IPS-15b (cell line): ENCODE results near the gene LMF1.

ENCODE experiments used
- H3K27me3 ChIP-seq: one replicate; pipeline ENCODE4 v1.6.1; 2013; ENCODE audit warnings: low read length; ENCODE audit not compliant: control insufficient read depth, insufficient read depth
- H3K36me3 ChIP-seq: one replicate; pipeline ENCODE4 v1.6.1; 2013; ENCODE audit warnings: low read length; ENCODE audit not compliant: control insufficient read depth, insufficient read depth
- H3K4me1 ChIP-seq: one replicate; pipeline ENCODE4 v1.6.1; 2013; ENCODE audit warnings: mild to moderate bottlenecking, low read length; ENCODE audit not compliant: control insufficient read depth, insufficient read depth
- H3K4me3 ChIP-seq: one replicate; pipeline ENCODE4 v1.5.1; 2013; ENCODE audit warnings: low read depth, low read length
- H3K9ac ChIP-seq: one replicate; pipeline ENCODE4 v1.6.1; 2013; ENCODE audit warnings: low read depth, mild to moderate bottlenecking, low read length
- H3K9me3 ChIP-seq: one replicate; pipeline ENCODE4 v1.6.1; 2013; ENCODE audit warnings: mild to moderate bottlenecking, low read length; ENCODE audit not compliant: control insufficient read depth, insufficient read depth

The LMF1 gene

DNA sequence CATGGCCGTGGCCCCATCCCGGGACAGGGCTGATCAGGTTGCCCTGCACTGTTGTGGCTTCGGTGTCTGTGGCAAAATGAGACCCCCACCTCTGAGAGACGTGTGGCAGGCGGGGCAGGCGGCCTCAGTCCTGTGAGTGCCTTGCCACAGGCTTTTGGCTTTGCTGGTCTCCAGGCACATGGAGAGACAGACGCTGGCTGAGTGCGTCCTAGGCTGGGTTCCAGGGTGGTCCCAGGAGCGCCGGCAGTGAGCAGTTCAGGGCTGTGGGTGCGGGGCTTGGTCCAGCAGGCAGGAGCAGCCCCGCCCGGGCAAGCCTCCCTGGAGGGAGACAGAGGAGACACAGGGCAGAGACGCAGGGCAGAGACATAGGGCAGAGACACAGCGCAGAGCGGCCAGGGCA, 40.0 kb upstream of the LMF1 start:
- H3K36me3 ChIP-seq = no peaks in the 10 kb centered on the region
- H3K9ac ChIP-seq = no peak overlapping the region
- H3K4me1 ChIP-seq = no peaks in the 10 kb centered on the region
- no peaks in the 10 kb centered on the region for H3K27me3 ChIP-seq
- H3K9me3 ChIP-seq = no peaks in the 10 kb centered on the region
- H3K4me3 ChIP-seq = no peak overlapping the region

DNA sequence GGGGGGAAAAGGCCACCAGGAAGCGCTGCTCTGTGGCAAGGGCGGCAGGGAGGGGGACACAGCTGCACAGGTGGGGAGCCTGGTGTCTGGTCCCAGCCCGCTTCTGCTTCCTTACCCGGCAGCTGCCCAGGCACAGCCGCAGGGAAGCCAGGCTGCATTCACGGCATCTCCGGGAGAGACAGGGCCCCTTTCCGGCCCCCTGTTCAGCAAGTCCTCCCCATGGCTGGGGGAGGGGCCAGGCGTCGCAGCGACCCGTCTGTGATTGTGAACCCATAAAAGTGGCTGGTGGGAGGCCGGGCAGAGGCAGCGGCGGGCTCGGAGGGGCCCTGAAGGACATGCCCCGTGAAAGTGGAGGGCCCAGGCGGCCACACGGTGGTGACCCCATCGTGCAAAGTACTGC, 39.5 kb upstream of the LMF1 start:
- H3K9me3 ChIP-seq = no peaks in the 10 kb centered on the region
- no peak overlapping the region for H3K4me3 ChIP-seq
- H3K36me3 ChIP-seq = no peaks in the 10 kb centered on the region
- no peak overlapping the region for H3K9ac ChIP-seq
- H3K4me1 ChIP-seq = no peaks in the 10 kb centered on the region
- H3K27me3 ChIP-seq = no peaks in the 10 kb centered on the region

DNA sequence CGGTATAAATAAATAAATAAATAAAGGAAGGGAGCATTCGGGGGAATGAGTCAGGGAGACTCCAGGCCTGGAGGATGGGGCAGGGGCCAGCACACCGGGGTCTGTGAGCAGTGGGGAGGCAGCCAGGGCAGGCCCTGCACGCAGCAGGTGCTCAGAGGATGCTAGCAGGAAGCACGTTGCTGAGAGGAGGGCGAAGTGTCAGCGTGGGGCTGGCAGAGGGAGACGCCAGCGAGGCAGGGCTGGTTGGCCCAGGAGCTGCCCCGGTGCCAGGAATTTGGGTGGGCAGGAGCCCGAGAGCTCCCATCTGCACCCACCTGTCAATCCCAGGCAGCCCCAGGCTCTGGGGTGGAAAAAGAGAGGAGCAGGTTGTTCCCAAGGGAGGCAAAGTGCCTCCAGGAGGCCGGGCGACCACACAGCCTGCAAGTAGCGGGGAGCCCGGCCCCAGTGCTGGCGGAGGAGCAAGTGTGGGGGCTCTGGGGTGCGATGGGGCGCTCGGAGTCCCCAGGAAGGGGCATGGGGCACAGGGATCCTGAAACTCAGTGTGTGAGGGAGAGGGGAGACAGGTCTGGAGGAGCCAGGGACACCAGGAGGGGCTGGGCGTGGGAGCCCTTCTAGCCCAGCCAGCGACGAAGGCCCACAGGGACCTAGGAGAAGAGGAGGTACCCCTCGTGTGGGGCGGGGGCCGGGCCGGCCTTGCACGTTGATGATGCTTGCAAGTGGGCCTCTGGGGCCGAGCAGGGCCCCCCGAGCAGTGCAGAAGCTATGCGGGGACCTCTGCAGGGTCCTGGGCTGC, 38.8 kb upstream of the LMF1 start:
- Histone ChIP-seq H3K4me1 (no peaks in the 10 kb centered on the region), H3K9ac (no peak overlapping the region), H3K27me3 (no peaks in the 10 kb centered on the region), H3K9me3 (no peaks in the 10 kb centered on the region), H3K36me3 (no peaks in the 10 kb centered on the region), H3K4me3 (no peak overlapping the region)

DNA sequence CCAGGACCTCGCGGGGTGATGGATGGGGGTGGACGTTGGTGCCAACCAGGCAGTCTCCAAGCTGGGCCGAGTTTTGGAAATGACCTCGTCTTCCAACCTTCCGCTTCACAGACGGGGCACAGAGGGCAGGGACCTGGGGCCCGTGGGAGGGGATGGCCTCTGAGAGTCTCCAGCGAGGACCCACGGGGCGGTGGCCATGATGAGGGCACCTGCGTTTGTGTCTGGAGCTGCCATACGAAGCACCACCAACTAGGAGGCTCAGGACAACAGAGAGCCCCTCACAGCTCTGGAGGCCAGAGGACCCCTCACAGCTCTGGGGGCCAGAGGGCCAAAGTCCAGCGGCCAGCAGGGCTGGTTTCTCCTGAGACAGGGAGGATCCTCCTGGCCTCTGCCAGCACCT, 37.3 kb upstream of the LMF1 start:
- H3K9me3 ChIP-seq = no peaks in the 10 kb centered on the region
- no peak overlapping the region for H3K9ac ChIP-seq
- H3K27me3 ChIP-seq = no peaks in the 10 kb centered on the region
- no peaks in the 10 kb centered on the region for H3K36me3 ChIP-seq
- no peaks in the 10 kb centered on the region for H3K4me1 ChIP-seq
- H3K4me3 ChIP-seq = no peak overlapping the region

DNA sequence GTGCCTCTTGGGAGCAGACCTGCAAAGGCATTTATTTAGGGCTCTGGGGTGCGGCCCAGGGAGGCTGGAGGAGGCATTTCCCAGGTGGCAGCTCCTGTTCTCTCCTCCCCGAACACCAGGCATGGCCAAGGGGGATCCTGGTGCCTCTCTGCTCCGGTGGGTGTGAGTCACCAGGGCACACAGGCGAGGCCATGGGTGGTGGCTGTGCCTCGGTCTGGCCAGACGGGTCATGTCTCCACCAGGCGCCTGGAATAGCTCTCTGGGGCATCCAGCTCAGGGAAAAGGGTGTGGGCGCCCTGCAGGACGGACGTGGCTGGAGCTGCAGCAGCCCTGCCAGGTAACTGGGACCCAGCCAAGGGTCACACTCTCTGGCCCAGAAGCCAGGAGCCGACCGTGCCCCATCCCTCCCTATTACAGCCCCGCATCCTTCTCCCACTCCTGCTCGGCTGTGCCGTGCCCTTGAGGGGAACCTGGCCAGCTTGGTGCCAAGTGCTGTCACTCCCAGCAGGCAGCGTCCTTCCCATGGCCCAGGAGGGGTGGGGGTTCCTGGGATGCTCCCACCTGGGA, 36.6 kb upstream of the LMF1 start:
- H3K9me3 ChIP-seq = no peaks in the 10 kb centered on the region
- H3K9ac ChIP-seq = no peak overlapping the region
- H3K4me3 ChIP-seq = no peak overlapping the region
- H3K36me3 ChIP-seq = no peaks in the 10 kb centered on the region
- no peaks in the 10 kb centered on the region for H3K27me3 ChIP-seq
- no peaks in the 10 kb centered on the region for H3K4me1 ChIP-seq

DNA sequence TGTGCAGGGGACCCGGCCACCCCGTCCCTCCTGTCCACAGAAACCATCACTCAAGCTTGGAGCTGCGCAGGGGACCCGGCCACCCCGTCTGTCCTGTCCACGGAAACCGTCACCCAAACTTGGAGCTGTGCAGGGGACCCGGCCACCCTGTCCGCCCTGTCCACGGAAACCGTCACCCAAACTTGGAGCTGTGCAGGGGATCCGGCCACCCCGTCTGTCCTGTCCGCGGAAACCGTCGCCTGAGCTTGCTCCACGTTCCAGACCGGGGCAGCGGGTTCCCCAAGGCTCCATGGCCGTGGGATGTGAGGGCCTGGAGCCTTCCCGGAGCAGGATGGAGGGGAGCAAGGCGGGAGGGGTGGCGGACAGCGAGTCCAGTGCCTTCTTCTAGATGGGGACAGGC, 36.0 kb upstream of the LMF1 start:
- no peaks in the 10 kb centered on the region for H3K36me3 ChIP-seq
- H3K9me3 ChIP-seq = no peaks in the 10 kb centered on the region
- no peaks in the 10 kb centered on the region for H3K4me1 ChIP-seq
- no peak overlapping the region for H3K4me3 ChIP-seq
- H3K9ac ChIP-seq = no peak overlapping the region
- H3K27me3 ChIP-seq = no peaks in the 10 kb centered on the region

DNA sequence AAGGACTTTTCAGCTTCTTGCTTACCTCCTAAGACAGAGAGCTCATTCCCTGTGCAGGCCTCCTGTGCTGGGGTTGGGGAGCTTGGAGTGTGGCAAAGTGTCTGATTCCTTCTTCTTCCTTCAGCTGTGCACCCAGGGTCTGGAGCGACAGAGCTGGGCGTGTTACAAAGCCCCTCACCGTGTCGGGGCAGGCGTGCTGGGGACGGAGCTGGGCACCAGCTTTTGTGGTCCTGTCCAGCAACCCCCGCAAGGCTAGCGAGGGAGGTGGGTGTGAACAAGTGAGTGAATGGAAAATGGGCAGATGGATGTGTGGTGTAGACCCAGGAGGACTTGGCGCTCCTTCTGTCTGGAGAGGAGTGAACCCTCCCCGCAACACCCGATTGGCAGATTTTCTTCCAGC, 34.5 kb upstream of the LMF1 start:
- no peaks in the 10 kb centered on the region for H3K36me3 ChIP-seq
- no peaks in the 10 kb centered on the region for H3K4me1 ChIP-seq
- no peaks in the 10 kb centered on the region for H3K9me3 ChIP-seq
- H3K9ac ChIP-seq = no peak overlapping the region
- no peak overlapping the region for H3K4me3 ChIP-seq
- H3K27me3 ChIP-seq = no peaks in the 10 kb centered on the region

DNA sequence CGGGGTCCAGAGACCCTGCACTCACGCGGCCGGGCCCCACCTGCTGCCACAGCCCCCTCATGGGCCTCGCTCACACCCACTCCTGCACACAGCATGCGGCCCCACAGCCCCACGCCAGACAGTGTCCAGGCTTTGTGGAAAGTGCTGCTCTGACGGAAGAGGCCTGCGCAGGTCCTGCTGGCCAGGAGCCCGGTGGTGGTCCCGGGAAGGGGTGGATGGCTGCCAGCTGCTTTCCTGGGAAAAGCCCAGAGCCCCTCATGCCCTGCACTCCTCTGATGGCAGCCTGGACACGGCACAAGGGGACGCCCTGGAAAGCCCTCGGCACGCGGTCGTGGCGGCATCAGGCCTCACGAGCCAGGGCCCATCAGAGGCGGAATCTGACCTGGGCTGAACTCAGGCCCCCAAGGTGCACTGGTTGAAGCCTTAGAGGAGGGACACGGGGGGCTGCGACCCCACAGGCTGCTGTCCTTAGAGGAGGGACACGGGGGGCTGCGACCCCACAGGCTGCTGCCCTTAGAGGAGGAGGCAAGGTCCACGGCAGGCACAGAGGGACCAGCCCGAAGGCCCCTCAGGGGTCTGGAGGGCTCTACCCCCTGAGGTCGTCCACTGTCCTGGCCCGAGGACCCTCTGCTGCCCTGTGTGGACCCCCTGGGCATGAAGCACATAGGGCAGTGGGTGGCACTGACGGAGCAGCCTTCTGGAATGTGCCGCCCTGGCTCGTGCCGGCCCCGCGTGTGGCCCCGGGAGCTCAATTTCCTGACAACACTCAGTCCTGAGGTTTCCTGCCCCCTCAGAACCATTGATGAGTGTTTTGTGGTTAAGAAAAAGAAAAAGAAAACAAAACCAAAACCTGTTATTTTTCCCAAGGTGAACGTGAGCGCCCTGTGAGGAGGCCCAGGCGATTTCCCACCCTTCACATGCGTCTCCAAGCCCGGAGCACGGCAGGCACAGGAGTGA, 32.9 kb upstream of the LMF1 start:
- H3K4me3 ChIP-seq = no peak overlapping the region
- no peaks in the 10 kb centered on the region for H3K36me3 ChIP-seq
- no peaks in the 10 kb centered on the region for H3K27me3 ChIP-seq
- H3K4me1 ChIP-seq = no peaks in the 10 kb centered on the region
- no peaks in the 10 kb centered on the region for H3K9me3 ChIP-seq
- no peak overlapping the region for H3K9ac ChIP-seq

DNA sequence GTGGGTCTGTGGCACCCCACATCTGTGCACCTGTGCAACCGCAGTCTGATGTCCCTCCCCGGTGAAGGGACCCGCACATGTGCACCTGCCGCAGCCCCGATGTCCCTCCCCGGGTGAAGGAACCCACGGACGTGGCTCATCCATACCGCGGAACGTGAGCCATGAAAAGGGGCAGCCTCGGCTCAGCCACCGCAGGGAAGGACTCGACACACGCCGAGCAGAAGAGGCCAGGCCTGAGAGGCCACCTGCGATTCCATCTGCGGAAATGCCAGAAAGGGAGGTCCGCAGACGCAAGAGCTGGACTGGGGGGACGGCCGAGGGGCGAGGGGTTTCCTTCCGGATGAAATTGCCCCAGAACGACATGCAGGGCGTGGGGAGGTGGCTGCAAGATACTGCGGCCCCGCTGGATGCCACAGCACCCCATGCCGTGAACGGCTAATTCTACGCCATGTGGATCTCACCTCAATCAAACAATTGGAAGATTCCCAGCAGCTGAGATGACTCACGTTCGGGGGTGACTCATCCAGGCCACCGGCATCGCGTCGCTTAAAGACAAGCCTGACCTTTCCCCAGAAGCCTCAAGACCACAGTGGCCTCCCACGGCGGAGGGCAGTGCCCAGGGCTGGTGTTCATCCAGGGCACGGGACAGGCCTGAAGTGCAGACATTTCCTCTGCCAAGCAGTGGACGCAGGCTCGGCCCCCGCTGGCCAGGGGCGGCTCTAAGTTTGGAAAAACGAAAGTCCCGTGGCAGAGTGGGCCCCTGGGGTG, 31.8 kb upstream of the LMF1 start:
- H3K4me3 ChIP-seq = no peak overlapping the region
- H3K9ac ChIP-seq = no peak overlapping the region

DNA sequence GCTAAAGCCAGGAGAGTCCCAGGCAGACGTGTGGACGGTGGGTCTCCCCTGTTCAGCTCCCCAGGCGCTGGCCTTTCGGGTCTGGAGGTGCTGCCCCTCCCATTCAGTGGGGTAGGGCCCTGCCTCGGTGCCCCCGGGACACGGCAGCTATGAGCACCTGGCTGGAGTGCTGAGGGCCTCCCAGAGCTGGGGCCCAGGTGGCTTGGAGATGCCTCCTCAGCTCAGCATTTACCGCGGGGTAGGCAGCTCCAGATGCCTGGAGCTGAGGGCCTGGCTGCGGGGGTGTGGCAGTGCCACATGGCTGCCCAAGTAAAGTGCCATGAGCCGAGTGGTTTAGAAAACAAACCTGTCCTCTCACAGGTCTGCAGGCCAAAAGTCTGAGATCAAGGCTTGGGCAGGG, 30.3 kb upstream of the LMF1 start:
- H3K36me3 ChIP-seq = no peaks in the 10 kb centered on the region
- H3K9me3 ChIP-seq = no peaks in the 10 kb centered on the region
- H3K4me1 ChIP-seq = no peaks in the 10 kb centered on the region
- no peaks in the 10 kb centered on the region for H3K27me3 ChIP-seq
- no peak overlapping the region for H3K4me3 ChIP-seq
- H3K9ac ChIP-seq = no peak overlapping the region

More for the DNA sequence above, 31.8 kb upstream of the LMF1 start:
- Histone ChIP-seq H3K27me3 (no peaks in the 10 kb centered on the region), H3K36me3 (no peaks in the 10 kb centered on the region), H3K4me1 (no peaks in the 10 kb centered on the region), H3K9me3 (no peaks in the 10 kb centered on the region)

DNA sequence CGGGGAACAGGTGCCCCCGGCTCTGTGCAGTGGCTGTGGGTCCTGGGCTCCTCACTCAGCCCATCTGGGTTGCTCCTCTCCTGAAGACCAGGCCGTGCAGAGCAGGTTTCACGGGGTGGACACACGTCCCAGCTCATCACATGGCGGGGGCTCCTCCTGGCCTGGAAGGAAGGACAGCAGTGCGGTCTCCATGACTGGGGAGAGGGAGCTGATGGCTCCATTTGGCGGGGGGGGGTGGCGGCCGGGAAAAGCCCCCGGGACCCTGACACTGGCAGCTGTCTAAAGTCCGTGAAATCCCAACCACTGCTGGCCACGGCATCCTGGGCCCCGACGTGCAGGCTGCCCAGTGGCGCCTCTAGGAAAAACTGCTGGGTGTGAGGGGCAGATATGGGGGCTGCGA, 29.8 kb upstream of the LMF1 start:
- Histone ChIP-seq H3K4me1 (no peaks in the 10 kb centered on the region), H3K4me3 (no peak overlapping the region), H3K9me3 (no peaks in the 10 kb centered on the region), H3K36me3 (no peaks in the 10 kb centered on the region), H3K9ac (no peak overlapping the region), H3K27me3 (no peaks in the 10 kb centered on the region)
